ENCODE measurements around the gene MRTO4.
A peak's percentile ranks its signal among the peaks of the same experiment; 100 is the strongest.

Gene MRTO4

DNA sequence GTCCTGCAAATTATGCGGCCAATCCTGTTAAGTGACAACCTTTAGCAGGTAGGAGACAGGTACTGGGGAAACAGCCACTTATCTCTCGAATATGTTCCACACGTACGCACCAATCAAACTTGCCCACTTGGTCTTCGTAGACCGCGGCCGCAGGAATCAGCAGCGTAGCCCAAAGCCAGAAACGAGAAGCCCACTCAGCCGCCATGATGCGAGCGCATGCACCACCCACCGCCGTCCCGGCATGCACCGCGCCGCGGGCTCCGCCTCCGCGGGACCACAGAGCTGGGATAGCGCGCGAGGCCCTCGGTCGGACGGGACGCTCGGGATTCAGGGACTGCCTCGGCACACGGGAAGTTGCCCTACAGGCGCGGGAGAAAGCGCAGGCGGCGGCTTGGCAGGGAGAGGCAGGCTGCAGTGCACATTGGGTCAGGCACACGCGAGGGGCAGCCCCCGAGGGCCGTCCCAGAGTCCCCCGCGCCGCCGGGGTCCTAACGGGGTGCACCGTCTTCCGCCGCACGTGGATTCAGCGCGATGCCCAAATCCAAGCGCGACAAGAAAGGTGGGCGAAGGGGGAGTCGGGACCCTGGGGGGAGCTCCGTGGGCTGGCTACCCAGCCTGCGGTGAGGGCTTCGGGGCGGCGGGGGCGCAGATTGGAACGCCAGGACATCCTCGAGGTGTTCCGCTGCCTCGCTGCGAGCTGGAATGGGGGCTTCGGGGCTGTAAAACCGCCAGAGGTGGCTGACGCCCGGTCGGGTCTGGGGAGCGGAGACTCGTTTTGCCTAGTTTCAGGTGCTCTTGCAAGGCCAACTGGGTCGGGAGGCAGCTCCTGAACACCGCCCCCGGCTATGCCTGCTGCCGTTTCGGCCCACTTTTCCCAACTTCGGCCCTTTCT, at the start of gene MRTO4, which contains the start of gene EMC1:
Gene MRTO4, plus strand, starts transcription at position 501 of the 892 bp plus-strand sequence. Its CDS starts 31 bp downstream, at position 532.
Gene EMC1, minus strand, starts transcription at position 220 of the 892 bp plus-strand sequence. Its CDS starts 15 bp downstream, at position 205.
- DNase-seq: peak; percentile 96

DNA sequence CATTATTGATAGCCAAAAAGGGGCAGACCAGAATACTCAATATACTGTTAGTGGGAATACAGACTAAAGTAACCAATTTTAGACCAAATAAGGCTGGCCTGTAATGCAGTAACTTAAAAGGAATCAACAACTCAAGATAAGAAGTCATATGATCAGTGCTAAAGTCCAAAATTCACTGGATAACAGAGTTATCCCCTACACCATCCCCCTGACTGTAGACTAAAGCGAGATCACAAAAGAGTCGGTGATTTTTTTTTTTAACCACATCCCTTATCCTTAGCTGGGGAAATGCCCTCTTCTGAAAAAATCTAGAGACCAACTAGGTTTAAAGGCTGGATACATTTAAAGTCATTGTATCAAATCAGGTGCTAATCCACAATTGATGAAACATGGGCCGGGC, 49.2 kb upstream of the MRTO4 start:
- DNase-seq: no peak

DNA sequence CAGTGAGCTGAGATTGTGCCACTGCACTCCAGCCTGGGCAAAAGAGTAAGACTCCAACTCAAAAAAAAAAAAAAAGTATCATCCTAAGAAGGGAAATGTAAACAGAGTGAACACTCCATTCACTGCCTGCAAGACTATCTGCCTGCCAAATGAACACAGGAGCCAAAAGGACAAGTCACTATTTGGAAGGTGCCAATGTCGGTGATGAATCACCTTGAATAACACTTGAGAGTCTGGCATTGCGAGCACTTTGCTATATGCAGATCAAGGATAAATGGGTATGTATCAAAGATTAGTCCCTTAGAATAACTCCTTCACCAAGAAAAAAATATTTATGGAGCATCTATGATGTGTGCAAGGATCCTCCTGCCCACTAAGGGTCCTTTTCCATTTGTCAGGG, 48.2 kb upstream of the MRTO4 start:
- no peak for DNase-seq

DNA sequence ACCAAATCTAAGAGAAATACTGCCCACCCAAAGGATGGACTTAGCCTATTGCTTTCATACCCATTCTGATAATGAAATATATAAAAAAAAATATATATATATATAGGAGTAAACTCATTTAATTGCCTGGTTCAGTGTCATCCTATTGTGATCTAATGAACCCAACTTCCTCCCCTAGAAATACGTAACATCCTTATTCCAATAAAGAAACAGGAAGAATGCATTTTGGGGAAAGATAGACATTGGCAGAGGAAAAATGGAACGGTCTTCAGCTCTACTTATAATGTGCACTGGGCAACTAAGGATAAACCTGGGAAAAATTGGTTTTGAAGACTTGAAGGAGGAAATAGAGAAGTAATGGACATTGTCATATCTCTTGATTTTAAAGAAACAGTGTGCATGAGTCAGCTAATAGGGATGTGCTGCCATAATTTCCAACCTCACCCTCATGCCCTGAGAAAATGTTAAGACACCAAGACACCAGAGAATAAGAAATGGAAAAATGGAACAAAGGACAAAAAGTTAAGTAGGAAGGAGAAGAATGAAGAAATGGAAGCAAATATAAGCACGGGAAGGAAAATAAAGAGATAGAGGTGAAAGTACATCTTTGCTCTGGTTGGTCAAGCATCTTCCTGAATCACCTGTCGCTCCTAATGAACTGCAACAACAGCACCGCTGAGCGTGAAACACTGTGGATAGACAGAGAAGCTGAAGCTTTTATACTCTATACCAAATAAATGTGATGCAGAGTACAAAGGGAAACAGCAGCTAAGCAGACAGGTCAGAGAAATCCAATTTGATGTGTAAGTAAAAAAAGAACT, 46.9 kb upstream of the MRTO4 start:
- no peak for DNase-seq

DNA sequence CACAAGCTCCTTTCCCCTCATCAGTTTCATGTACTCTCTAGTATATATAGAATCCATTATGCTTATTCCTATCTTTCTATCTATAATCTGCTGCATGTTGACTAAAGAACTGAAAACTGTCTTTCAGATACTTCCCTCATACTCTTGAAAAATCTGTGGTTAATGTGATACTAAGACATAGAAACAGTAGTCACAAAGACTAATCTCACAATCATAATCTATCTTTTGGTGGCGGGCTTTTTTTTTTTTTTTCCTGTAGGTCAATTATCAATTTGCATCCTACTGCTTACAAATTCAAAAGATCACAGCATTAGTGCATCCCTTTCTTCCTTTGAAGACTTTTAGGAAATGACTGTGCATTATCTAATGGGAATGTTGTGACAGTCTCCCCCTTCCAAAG, 46.2 kb upstream of the MRTO4 start:
- no peak for DNase-seq

DNA sequence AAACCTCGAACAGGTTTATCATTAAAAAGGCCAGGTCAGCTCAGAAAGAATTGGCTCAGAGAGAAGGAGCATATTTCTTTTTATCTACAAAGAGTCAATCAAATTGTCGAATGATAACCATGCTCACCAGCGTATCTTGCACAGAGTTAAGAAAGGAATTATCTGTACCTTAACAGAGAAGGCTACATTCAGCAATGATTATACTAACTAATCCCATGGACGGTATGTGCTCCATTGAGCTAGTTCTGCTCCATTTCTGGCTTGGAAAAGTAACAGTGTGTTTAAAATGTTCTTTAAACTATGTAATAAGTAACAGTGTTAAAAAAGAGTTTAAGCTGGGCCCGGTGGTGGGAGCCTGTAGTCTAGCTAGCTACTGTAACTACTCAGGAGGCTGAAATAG, 45.8 kb upstream of the MRTO4 start:
- DNase-seq: no peak

DNA sequence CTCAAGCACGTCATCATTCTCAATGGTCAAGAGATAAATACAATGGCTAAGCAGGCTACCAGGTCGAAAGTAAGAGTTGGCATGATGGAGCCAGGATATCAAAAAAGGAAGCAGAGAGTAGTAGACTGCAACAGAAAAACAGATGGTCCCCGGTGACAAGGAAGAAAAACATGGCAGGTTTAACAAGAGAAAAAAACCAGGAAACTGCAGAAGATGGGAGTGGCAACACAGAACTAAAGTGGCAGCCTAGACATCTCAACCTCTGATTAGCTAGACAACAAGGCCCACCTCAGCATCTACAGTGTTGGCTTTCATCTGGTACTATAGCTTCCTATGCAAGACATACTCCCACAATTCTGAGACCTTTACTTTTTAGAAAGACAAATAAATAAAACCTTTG, 44.7 kb upstream of the MRTO4 start:
- DNase-seq: no peak

DNA sequence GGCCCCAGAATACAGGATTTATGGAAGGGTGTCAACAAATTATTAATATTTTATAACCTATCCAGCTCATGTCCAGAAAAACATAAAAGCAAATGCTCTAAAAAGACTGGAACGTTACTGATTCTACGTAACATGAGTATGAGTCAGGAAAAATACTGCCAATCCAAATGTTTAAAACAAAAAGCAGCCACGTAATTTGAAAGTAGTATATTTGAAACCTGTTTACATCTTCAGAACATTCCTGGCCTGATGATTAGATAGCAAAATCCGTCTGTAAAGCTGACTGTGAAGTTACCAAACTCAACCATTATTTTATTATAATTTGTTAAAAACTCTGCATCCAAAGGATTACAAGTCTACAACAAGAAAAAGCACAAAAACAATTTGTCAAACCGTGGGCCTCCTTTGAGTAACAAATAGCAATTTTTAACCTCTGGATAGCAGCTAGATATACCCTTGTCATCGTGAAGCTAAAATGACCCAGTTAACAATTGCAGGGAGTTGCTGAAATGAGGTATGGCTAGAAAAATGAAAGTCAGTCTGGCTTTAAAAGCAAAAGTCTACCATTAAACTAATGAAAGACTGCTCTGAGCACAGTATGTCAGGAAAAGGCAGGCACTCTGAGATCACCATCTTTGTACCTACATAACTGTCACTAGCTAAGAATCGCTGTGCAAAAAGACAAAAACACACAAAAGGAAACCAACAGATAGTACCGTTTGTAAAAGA, 42.7 kb upstream of the MRTO4 start:
- DNase-seq: no peak

DNA sequence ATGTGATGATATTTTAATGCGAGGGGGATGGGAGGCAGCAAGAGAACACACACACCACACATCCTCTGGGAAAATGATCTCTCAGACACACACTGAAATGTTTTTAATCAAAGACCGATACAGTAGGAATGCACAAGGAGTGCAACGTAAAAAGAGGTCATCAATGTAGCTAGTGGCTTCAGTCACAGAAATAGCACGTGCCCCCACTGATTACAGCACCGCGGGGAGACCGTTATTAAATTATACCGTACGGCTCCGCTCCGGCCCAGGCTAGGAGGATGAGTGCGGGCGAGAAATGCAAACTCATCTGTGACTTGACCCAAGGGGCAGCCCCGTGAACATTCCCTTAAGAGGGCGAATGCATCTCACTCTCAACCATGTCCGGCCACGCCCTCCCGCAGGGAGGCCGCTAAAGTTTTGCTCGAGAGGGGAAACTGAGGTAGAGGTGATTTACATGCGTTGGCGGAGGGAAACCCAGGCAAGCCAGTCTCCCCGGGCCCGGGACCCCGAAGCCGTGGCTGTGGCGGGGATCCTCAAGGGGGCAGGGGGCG, 42.1 kb upstream of the MRTO4 start:
- DNase-seq: no peak

DNA sequence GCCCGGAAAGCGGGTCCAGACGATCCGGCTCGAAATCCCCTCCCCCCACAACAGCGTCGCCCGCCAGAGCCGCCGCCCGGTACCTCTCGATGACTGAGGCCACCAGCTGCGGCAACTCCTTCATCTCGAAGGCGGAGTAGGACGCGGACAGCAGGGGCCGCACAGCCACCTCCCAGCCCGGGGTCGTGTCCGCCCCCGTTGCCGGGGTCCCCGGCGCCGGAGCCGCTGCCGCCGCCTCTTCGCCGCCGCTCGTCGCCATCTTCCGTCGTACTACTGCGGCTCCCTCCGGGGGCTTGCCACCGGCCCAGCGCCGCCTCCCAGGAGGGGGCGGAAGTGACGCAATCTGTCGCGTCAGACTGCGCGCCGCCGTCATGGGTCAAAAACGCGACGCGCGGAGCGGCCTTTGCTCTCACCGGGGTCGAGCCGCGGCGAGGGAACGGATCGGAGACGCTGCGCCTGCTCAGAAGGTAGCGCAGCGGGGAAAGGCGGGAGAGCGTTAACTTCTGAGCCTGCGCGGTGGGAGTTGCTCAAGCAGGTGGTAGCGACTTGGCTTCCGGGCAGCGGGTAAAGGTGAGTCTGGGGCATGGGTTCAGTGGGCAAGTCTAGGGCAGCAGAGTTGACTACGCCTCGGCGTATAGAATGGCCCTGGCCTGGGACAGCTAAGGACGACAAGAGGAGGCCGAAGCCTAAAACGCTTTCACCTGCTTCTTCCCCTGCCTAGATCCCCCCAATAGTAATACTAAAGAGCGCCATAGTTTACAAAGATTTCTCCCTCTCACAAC, 41.4 kb upstream of the MRTO4 start, which contains the start of gene UBR4:
Gene UBR4, minus strand, starts transcription at position 277 of the 782 bp plus-strand sequence. Its CDS starts 18 bp downstream, at position 259.
- peak; percentile 100 for DNase-seq

DNA sequence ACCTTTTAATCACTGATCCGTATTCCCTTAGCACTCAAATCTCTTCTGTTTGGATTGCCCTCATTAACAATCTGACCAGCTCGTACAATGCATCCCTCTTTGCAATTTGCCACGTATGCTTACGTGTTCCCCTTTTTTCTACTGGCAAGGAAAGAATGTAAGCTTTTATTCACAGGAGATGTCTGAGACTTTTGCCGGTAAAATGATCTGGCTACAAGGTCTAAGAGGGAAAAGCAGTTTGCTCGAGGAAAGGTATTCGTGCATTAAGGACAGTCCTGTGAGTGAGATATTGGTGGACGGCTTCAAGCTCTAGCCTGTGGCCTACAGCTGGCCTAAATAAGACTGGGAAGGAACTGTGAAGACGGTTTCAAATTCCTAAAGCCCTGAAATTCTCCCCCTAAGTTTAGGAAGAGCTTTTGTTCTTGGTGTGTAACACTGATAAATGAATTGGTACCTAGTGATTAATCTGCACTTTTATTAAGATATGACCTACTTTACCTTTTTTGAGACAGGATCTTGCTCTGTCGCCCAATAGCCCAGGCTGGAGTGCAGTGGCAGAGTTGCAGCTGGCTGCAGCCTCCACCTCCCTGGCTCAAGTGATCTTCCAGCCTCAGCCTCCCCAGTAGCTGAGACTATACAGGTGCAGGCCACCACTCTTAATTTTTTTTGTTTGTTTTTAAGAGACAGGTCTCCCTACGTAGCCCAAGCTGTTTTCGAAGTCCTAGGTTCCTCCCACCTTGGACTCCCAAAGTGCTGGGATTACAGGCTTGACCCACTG, 40.6 kb upstream of the MRTO4 start:
- no peak for DNase-seq

DNA sequence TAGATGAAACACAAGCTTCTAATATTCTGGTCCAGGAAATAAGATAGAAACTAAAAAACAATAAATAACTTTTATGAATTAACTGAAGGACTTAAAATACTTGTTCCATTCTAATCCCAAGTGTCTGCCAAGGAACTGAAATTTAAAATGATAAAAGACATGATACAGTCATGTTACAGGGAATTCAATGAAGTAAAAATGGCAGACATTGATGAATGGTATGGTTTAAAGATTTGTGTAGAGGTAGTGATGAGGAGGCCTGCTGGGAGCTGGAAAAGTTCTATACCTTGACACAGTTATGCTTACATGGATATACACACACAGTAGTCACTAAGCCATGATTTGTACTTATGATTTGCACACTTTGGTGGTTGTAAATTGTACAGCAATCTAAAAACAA, 39.4 kb upstream of the MRTO4 start:
- DNase-seq: no peak

DNA sequence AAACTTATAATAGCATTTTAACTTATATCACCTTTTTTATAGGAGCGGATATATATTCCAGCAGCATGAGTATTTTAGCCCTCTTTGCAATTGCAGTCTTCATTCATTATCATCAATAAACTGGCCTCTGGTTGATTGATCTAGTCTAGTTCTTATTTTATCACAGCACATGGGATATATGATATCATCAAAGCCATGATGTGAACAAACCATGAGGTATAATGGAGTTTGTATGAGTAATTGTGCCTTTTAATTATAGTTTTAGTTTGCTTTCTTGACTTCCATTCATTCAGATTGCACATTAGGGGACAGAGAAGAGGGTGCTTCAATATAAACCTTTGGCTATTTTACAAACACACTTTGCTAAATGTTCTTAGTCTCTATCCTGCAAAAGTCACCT, 38.0 kb upstream of the MRTO4 start:
- no peak for DNase-seq

DNA sequence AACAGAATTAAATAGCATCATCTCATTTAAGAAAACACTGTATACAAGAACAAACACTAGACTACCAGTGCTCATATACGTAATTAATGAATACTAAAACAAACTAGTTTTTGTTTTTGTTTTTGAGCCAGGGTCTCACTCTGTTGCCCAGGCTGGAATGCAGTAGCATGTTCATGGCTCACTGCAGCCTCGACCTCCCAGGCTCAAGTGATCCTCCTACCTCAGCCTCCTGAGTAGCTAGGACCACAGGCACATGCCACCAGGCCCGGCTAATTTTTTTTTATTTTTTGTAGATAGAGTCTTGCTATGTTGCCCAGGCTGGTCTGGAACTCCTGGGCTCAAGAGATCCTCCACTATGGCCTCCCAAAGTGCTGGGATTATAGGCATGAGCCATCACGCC, 35.0 kb upstream of the MRTO4 start:
- DNase-seq: peak; percentile 7

DNA sequence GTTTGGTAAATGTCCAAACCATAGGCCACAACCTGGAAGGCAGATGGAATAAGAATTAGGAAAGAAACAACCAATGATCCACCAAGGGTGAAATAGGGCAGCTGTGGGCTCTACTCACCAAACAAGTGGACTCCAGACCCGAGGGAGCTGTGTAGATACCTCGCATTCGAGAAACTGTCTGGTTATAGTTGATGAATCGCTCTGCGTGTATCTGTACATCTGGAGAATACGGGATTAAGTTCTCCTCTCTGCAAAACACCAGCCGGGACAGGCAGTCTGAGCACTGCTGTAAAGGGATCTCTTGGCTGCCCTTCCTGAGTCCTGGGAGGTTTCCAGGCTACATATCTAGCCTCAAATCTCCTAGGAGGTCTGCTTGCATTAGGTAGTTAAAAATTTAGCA, 32.2 kb upstream of the MRTO4 start:
- DNase-seq: peak; percentile 43

DNA sequence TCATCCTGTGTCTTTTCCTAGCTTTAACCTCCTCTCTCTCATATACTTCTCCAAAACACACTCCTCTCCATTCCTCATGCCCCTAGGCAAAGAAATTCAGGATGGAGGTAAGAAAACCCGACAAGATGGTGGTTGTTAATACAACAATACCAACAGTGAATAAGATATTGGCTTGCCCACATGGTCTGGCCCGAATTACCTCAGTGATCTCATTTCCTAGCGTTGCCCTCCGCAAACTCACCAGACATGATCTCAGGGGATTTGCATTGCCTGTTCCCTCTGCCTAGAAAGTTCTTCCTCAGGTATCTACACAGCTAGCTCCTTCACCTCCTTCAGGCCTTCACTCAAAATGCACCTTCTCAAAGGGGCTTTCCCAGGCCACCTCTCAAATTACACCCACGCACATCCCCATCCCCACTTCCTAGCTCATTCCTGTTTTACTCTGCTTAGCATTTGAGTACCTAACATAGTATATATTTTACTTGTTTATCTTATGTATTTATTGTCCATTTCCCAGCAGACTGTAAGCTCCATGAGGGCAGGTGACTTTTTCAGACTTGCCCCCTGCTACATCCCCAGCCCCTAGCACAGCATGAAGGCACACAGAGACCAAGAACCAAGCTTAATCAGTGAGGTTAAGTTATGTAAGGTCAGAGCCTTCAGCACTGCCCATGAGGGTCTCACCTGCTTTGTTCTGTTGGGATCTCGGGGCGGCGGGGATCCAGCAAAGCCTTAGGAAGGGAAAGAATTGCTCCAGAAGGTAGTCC, 31.3 kb upstream of the MRTO4 start:
- DNase-seq: peak; percentile 36

DNA sequence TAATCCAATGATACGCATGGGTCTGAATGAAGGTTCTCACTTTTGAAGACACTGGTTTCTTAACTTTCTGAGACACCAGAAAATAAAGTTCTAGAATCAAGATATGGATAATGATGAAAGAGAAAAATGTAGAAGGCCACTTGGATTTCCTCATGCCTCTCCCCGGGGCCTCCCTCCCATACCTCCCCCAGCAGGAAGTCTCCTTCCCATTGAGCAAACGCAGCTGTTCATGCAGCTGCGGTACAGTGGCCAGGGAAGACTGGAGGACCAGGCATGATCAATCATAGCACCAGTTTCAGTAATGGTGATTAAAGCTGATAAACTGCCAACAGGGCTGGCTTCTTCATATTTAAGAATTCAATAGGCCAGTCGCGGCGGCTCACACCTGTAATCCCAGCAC, 30.6 kb upstream of the MRTO4 start:
- DNase-seq: peak; percentile 23

DNA sequence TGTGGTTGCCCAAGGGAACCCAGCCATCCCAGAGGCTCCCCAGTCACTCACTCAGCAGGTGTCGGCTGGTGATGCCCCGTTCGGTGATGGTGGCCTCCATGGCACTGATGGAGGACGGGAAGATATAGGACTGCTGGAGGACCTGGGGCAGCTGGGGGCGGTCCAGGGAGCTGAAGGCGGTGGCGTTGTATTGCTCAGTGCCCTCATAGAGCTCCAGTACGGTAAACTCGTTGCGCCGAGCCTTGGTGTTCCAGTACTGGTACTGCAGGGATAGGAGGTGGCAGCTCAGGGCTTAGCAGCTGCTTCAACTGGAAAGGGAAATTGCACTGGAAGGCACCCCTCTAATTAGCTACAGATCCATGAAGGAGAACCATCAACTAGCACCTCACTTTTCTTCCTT, 29.0 kb upstream of the MRTO4 start:
- DNase-seq: no peak

DNA sequence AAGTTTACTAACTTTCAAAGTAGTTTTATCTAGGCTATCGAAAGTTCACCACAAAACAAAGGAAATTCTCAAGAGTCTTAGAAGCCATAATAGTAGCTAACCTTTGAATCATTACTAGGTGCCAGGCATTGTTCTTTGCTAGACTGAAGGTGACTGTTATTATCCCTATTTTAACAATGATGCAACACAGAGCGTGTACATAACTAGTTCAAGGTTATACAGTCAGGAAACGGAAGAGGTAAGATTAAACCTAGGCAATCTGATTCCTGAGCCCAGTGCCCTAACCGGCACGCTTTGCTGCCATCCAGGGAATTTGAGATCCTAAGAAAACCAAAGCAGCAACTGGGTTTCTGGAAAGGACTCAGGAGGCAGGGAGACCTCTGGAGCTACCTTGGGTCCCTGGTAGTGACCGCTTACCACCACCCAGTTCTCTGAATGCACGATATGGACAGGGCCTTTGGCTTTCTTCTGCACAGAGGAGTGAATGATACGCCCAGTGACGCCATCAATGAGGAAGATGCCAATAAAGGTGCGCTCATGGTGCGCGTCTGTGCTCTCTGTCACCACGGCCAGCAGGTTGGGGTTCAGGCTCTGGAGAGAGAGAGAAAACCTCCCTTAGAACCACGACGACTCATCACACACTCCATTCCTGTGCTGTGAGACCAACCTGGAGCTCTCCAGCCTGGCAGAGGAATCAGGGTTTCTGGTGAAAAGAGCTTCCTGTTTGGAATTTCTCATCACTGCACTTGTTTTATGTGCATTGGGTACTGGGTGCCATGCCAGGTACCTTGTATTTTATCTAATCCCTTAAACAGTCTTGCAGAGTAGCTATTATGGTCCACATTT, 28.4 kb upstream of the MRTO4 start:
- DNase-seq: no peak
